Measurements from ENCODE around the gene TTC7B. TPM values are rescaled to one million over a fixed set of nuclear protein-coding genes. Genes with fewer than 3 reads are reported as not detected.

The TTC7B gene
- polyA plus RNA-seq, 1 donor (not counting 4 experiments of a cell fraction or from before 2014, with no cell fraction given) = 21.4 TPM

DNA sequence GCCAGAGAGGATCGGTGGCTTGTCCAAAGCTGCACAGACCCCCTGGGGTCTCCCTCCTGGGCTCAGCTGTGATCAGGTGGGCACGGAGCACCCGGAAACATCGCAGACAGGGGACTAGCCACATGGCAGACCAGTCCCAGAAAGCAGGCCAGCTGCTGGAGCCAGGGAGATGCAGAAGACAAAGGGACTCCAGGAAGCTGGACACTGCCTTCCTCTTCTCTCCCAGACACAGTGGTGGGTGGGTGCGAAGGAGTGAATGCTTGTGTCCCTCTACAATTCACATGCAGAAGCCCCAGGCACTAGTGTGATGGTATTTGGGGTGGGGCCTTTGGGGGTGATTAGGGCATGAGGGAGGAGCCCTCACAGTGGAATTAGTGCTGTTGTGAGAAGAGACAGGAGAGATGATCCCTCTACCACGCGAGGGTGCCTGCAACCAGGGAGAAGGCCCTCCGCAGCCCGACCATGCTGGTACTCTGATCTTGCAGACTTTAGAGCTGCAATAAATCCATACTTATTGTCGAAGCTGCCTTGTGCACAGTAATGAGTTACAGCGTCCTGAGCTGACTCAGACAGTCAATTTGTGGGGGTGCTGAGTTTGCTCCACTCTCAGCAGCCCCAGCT, 324.2 kb downstream of the TTC7B start:
- Histone ChIP-seq H3K79me2 (ENCODE audit: control insufficient read depth, insufficient read depth, low read length) (no peaks in the 10 kb centered on the region), H3K9me1 (ENCODE audit: control insufficient read depth, extremely low read depth, insufficient read depth, low read length) (no peaks in the 10 kb centered on the region), H3K4me3 (ENCODE audit: control insufficient read depth in 2 of 3, extremely low read depth in 1 of 3, insufficient read depth in 2 of 3, low read depth in 1 of 3, low read length in 3 of 3) (no peak overlapping the region), H3K9me3 (ENCODE audit: control insufficient read depth, low read depth, low read length) (no peaks in the 10 kb centered on the region), H3K27ac (ENCODE audit: control insufficient read depth, insufficient read depth, low read length) (no peak overlapping the region), H3K27me3 (ENCODE audit: control insufficient read depth, extremely low read depth, insufficient read depth, low read length) (peaks cover 2% of the 10 kb centered on the region), H4K20me1 (ENCODE audit: control insufficient read depth, extremely low read depth, insufficient read depth, low read length) (no peaks in the 10 kb centered on the region), H3K4me2 (ENCODE audit: control insufficient read depth, extremely low read depth, insufficient read depth, low read depth, low read length) (no peak overlapping the region), H3K4me1 (ENCODE audit: control insufficient read depth, extremely low read depth, insufficient read depth, low read length) (no peaks in the 10 kb centered on the region), H3K9ac (ENCODE audit: control insufficient read depth, extremely low read depth, insufficient read depth, low read length) (no peak overlapping the region), H3K36me3 (ENCODE audit: control insufficient read depth in 2 of 2, extremely low read depth in 1 of 2, insufficient read depth in 2 of 2, low read length in 2 of 2) (no peaks in the 10 kb centered on the region), H2AFZ (ENCODE audit: control insufficient read depth, low read length) (no peak overlapping the region)
- DNase-seq (ENCODE audit: low read depth, low spot score) = no peak
- FAIRE-seq = no peak
- TF ChIP-seq, protein P1, sequence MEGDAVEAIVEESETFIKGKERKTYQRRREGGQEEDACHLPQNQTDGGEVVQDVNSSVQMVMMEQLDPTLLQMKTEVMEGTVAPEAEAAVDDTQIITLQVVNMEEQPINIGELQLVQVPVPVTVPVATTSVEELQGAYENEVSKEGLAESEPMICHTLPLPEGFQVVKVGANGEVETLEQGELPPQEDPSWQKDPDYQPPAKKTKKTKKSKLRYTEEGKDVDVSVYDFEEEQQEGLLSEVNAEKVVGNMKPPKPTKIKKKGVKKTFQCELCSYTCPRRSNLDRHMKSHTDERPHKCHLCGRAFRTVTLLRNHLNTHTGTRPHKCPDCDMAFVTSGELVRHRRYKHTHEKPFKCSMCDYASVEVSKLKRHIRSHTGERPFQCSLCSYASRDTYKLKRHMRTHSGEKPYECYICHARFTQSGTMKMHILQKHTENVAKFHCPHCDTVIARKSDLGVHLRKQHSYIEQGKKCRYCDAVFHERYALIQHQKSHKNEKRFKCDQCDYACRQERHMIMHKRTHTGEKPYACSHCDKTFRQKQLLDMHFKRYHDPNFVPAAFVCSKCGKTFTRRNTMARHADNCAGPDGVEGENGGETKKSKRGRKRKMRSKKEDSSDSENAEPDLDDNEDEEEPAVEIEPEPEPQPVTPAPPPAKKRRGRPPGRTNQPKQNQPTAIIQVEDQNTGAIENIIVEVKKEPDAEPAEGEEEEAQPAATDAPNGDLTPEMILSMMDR (optimal IDR thresholded peaks at IDR 0.05 in 1 of 3, IDR thresholded peaks at IDR 0.05 in 1 of 3, conservative IDR thresholded peaks at IDR 0.05 in 1 of 3; ENCODE audit: extremely low read depth in 1 of 3, insufficient read depth in 2 of 3, low read length in 3 of 3) = no peak
- no peak for TF ChIP-seq EZH2 (IDR thresholded peaks at IDR 0.05; ENCODE audit: low read length)
- dilution Hi-C loops (cut with MboI; ENCODE audit: extremely low pct_ligation_motif_present, low sequenced_read_pairs) = no loop called here

DNA sequence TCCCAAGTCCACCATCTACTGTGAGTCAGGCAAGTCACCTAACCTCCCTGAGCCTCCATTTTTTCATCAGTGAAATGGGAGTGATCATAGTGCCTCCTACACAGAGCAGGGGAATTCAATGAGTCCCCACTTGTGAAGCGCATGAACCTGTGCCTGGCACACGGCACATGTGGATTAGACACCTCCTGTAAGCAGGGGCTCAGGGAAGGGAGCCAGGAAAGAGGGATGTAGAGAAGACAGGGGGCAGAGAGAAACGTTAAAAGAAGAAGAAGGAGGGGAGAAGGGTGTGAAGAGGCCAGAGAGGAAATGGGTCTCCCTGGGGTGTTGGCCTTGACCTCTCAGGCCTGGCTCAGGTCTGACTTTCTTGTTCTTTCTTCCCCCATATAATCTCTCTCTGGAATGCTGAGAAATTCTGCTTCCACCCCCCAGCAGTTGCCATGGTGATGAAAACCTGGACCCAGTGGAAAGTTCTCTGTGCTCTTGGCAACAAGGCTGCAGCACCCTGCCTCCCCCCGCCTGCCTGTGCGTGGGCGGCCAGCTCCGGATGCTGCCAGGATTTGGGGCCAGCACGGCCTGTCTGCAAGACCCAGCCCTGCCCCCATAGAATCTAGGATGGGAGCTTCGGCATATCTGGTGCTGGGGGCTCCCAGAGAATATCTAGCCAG, 324.9 kb downstream of the TTC7B start:
- Histone ChIP-seq H4K20me1 (ENCODE audit: control insufficient read depth, extremely low read depth, insufficient read depth, low read length) (no peaks in the 10 kb centered on the region), H2AFZ (ENCODE audit: control insufficient read depth, low read length) (no peak overlapping the region), H3K27me3 (ENCODE audit: control insufficient read depth, extremely low read depth, insufficient read depth, low read length) (peaks cover 2% of the 10 kb centered on the region), H3K36me3 (ENCODE audit: control insufficient read depth in 2 of 2, extremely low read depth in 1 of 2, insufficient read depth in 2 of 2, low read length in 2 of 2) (no peaks in the 10 kb centered on the region), H3K4me3 (ENCODE audit: control insufficient read depth in 2 of 3, extremely low read depth in 1 of 3, insufficient read depth in 2 of 3, low read depth in 1 of 3, low read length in 3 of 3) (no peak overlapping the region), H3K9me1 (ENCODE audit: control insufficient read depth, extremely low read depth, insufficient read depth, low read length) (no peaks in the 10 kb centered on the region), H3K79me2 (ENCODE audit: control insufficient read depth, insufficient read depth, low read length) (no peaks in the 10 kb centered on the region), H3K27ac (ENCODE audit: control insufficient read depth, insufficient read depth, low read length) (no peak overlapping the region), H3K4me1 (ENCODE audit: control insufficient read depth, extremely low read depth, insufficient read depth, low read length) (no peaks in the 10 kb centered on the region), H3K4me2 (ENCODE audit: control insufficient read depth, extremely low read depth, insufficient read depth, low read depth, low read length) (no peak overlapping the region), H3K9me3 (ENCODE audit: control insufficient read depth, low read depth, low read length) (no peaks in the 10 kb centered on the region), H3K9ac (ENCODE audit: control insufficient read depth, extremely low read depth, insufficient read depth, low read length) (no peak overlapping the region)
- no peak for DNase-seq (ENCODE audit: low read depth, low spot score)
- TF ChIP-seq, protein P1 (optimal IDR thresholded peaks at IDR 0.05 in 1 of 3, IDR thresholded peaks at IDR 0.05 in 1 of 3, conservative IDR thresholded peaks at IDR 0.05 in 1 of 3; ENCODE audit: extremely low read depth in 1 of 3, insufficient read depth in 2 of 3, low read length in 3 of 3) = no peak
- no peak for TF ChIP-seq EZH2 (IDR thresholded peaks at IDR 0.05; ENCODE audit: low read length)
- dilution Hi-C loops (cut with MboI; ENCODE audit: extremely low pct_ligation_motif_present, low sequenced_read_pairs) = no loop called here
- FAIRE-seq = no peak

Data from keratinocyte (primary cell).